OCI-LY7 (cell line): ENCODE results near the gene SELENOV.

Source experiments
- EZH2phosphoT487 ChIP-seq: fragments of 200-600 bp; sonication (generic); IDR thresholded peaks from 2 replicates; pipeline ENCODE4 v1.6.1; 2018; ENCODE audit warnings: low read depth, borderline replicate concordance, mild to moderate bottlenecking, mixed run types, antibody characterized with exemption, low read length, moderate library complexity, mixed read lengths
- TF ChIP-seq, protein P1 (sequence below): fragments of 200-600 bp; sonication (generic); conservative IDR thresholded peaks from 2 replicates; pipeline ENCODE4 v1.5.1; 2014; ENCODE audit warnings: mild to moderate bottlenecking, antibody characterized with exemption, low read length, moderate library complexity, mixed read lengths

DNA sequence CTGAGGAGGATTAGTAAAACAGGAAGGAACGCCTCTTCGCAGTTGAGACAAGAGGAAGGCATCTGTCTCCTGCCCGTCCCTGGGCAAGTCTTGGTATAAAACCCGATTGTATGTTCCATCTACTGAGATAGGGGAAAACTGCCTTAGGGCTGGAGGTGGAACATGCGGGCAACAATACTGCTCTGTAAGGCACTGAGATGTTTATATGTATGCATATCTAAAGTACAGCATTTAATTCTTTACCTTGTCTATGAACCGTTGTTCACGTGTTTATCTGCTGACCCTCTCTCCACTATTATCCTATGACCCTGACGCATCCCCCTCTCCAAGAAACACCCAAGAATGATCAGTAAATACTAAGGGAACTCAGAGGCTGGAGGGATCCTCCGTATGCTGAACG, 35.0 kb upstream of the SELENOV start:
- TF ChIP-seq, protein P1, sequence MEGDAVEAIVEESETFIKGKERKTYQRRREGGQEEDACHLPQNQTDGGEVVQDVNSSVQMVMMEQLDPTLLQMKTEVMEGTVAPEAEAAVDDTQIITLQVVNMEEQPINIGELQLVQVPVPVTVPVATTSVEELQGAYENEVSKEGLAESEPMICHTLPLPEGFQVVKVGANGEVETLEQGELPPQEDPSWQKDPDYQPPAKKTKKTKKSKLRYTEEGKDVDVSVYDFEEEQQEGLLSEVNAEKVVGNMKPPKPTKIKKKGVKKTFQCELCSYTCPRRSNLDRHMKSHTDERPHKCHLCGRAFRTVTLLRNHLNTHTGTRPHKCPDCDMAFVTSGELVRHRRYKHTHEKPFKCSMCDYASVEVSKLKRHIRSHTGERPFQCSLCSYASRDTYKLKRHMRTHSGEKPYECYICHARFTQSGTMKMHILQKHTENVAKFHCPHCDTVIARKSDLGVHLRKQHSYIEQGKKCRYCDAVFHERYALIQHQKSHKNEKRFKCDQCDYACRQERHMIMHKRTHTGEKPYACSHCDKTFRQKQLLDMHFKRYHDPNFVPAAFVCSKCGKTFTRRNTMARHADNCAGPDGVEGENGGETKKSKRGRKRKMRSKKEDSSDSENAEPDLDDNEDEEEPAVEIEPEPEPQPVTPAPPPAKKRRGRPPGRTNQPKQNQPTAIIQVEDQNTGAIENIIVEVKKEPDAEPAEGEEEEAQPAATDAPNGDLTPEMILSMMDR = no peak
- no peak for TF ChIP-seq EZH2phosphoT487
